ENCODE data around the gene TCHHL1.
"Not testable (repeated sequence)": the region's sequence is repeated elsewhere in the genome, so short reads cannot be mapped to it uniquely, and the experiment has no call there.

The TCHHL1 gene

GRCh38 chr1:152084853-152085252 lies 4.0 kb downstream of the TCHHL1 start:
- no peak for DNase-seq

GRCh38 chr1:152081026-152081425 lies 7.8 kb downstream of the TCHHL1 start:
- not testable (repeated sequence) for DNase-seq

DNA sequence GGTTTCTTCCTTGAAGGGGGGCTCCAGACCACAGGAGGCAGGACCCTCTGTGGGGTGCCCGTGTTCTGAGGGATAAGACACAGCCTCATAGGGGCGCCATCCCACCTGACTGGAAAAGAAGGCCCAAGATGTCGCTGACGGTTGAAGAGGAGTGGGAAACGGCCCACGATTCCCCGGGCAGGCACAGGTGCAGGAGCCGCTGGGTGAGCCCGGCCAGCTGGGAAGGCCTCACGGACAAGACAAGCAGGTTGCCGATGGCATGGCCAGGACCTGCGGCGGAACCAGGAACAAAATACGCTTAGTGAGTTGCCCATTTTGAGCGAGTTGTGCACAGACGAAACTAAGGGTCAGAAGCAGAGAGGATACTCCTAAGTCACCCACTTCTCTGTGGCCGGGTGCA lies 8.4 kb downstream of the TCHHL1 start:
- not testable (repeated sequence) for DNase-seq

DNA sequence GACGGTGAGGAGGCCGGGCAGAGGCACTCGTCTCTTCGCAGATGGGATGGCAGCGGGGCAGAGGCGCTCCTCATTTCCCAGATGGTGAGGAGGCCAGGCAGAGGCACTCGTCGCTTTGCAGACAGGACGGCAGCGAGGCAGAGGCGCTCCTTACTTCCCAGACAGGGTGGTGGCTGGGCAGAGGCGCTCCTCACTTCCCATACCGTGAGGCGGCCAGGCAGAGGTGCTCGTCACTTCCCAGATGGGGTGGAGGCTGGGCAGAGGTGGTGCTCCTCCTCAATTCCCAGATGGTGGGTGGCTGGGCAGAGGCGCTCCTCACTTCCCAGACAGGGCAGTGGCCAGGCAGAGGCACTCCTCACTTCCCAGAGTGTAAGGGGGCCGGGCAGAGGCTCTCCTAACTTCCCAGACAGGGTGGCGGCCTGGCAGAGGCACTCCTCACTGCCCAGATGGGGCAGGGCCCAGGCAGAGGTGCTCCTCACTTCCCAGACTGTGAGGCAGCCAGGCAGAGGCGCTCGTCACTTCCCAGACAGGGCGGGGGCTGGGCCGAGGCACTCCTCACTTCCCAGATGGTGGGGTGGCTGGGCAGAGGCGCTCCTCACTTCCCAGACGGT lies 9.9 kb downstream of the TCHHL1 start:
- DNase-seq, result no peak

GRCh38 chr1:152072311-152072710 lies 16.6 kb downstream of the TCHHL1 start:
- no peak for DNase-seq

DNA sequence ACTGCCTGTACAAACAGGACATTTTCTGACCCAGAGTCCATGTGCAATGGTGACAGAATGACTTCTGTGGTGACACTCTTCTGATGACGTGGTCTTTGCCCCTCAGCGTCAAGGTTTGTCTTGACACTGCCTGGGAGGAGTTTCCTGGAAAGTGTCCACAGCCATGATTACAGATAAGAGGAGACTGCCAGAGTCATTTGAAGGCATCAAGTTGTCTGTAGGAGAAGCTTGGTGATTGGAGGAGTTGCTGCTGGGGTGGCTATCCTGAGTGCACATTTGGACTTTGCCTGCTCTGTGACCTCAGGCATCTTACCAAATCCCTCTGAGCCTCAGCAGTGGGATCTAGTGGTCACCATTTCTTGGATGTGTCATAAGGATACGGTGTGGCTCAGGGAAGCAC lies 17.7 kb downstream of the TCHHL1 start:
- no peak for DNase-seq

DNA sequence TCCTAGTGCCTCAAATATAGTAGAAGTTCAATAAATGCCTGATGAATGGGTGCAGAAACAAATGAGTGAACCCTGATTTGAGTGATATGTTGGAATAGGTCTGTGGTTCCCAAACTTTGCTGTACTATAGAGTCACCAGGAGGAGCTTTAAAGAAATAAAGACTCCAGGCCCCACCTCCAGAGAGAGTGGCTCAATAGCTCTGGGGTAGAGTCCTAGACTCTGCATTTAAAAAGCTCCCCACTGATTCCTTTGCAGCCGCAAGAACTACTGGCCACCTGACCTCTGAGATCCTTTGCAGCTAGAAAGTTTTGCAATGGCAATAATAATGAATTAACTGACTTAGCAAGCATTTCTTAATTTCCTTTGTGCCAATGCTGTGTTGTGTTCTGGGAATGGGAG lies 20.9 kb downstream of the TCHHL1 start:
- DNase-seq, result no peak

DNA sequence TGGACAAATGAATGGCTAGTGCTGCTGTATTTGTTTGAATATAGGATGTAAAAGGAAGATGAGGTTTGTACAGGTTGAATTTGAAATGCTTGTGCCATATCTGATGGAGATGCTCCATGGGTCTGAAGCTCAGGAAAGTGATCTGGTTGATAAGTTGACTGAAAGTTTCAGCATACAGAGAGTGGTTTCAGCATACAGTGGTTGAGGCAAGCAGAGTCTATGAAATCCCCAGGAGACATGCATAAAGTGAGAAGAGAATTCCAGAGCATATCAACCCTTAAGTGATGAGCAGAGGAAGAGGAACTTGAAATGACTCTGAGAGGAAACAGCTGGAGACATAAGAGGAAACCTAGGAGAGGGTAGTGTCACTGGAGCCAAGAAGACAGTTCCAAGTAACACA lies 21.7 kb downstream of the TCHHL1 start:
- no peak for DNase-seq

- no peak for DNase-seq
These were observed 26.9 kb downstream of the TCHHL1 start for GRCh38 chr1:152061952-152062351.

- no peak for DNase-seq
These were observed 35.5 kb downstream of the TCHHL1 start for GRCh38 chr1:152053375-152053774.

- DNase-seq, result peak; percentile 77
These were observed 36.3 kb downstream of the TCHHL1 start for GRCh38 chr1:152052606-152053005.

DNA sequence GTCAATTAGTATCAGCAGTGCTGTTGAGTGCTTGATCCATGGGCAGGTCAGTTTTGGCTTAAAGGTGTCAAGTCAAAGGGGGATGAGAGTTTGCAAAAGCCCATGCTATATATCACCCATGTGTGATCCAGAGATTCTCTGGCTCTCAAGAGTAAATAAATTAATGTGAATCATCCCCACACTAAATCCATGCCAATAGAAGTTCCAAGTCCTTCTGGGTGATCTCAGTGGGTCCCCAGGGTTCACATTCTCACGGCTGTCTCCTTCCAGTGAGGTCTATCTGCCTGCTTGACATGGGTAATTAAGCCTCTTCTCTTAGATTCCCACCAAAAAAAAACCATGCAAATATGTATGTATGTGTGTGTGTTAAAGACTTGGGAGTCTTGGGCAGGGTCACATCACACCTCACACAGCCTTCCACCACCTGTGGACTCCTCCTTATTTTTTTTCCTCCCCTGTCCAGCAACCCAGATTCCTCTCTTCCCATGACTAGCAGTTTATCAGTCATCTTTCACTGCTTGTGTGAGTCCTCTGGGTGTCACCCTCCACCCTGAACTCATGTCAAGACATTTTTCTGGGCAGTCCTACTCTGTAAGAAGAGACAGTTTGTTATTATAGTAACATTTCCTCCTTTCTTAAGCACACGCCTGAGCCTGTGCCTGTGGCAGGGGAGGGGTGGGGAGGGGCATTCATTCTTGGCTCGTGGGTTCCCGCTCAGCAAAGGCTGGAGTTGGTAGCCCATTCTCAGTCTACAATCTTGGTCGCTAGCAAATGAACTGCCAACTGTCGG lies 37.8 kb downstream of the TCHHL1 start:
- DNase-seq, result no peak

- DNase-seq, result no peak
These were observed 39.4 kb downstream of the TCHHL1 start for GRCh38 chr1:152049291-152050083.

- peak; percentile 81 for DNase-seq
These were observed 40.4 kb downstream of the TCHHL1 start for GRCh38 chr1:152048416-152049009.

- DNase-seq, result peak; percentile 94
These were observed 41.0 kb downstream of the TCHHL1 start for GRCh38 chr1:152047730-152048415.

DNA sequence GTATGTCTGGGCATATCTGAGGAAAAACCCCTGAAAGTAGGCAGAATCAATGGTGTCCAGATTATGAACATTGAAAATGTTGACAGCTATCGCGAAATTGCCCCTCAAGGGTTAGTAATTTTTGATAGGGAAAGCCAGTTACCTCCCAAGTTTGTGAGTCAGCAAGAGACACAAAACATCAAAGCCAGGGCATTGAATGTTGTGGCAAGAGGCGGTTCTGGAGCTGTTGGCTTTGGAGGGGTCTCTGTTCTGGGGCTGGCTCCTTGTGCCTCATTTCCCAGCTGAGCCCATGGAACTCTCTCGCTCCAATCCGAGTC lies 41.5 kb downstream of the TCHHL1 start:
- no peak for DNase-seq

DNA sequence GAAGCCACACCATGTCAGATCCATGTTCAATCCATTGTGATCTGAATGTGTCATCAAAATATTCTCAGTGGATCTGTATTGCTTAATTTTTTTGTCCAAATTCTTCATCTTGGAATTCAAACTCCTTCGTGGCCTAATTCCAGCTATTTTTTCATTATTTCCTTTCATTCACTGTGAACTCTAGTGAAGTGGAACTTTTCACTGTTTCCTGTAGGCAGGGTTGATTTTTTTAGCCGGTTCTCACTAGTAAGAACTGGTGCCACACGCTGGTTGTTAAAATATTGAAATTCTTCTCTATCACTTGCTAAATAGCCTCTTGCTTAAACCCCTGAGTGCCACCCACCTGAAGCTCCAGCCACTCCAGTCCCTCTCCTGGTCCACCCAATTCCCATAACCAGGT lies 44.5 kb downstream of the TCHHL1 start:
- no peak for DNase-seq

- no peak for DNase-seq
These were observed 45.0 kb downstream of the TCHHL1 start for GRCh38 chr1:152043870-152044269.

DNA sequence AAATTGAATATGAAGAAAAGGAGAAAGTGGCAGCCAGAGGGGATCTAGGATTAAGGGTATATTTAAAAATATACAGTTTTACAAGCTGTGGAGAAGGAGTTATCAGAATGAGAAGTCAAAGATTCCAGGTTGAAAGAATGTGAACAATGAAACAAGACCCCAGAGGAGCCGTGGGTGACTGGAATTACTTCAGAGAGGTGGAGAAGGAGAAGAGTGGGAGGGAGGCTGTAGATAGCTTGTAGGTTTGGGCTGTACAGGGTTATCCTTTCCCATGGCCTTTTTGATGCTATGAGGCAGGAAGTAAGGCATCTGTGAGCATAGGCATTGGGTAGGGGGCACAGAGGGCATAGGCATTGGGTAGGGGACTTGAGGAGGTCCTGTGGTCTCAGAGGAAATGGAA lies 46.8 kb downstream of the TCHHL1 start:
- DNase-seq, result no peak

- DNase-seq, result no peak
These were observed 49.0 kb downstream of the TCHHL1 start for GRCh38 chr1:152039886-152040285.

- DNase-seq, result no peak
These were observed 49.4 kb downstream of the TCHHL1 start for GRCh38 chr1:152039461-152039860.

DNA sequence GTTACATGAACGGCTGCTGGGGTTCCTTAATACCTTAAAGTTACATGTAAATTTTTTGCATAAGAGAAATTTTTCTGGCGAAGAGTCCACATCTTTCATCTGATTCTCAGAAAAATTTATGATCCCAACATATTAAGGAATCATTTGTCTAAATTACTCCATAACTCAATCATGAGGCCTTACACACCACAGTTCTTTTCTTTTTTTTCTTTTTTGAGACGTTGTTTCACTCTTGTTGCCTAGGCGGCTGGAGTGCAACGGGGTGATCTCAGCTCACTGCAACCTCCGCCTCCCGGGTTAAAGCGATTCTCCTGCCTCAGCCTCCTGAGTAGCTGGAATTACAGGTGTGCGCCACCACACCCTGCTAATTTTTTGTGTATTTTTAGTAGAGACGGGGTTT lies 50.0 kb downstream of the TCHHL1 start:
- DNase-seq, result no peak
